NK-92 (cell line): ENCODE measurements around the gene MSH6.
"Not testable (repeated sequence)": the region's sequence is repeated elsewhere in the genome, so short reads cannot be mapped to it uniquely, and the experiment has no call there.

Experiments used
- DNase-seq: peaks from one replicate; lab custom pipeline; 2025; ENCODE audit not compliant: unreplicated experiment; lab: John Stamatoyannopoulos, UW

Gene MSH6

GRCh38 chr2:47838249-47838648 is 55.3 kb downstream of the MSH6 start:
- no peak for DNase-seq

GRCh38 chr2:47838686-47839085 is 55.7 kb downstream of the MSH6 start:
- no peak for DNase-seq

DNA sequence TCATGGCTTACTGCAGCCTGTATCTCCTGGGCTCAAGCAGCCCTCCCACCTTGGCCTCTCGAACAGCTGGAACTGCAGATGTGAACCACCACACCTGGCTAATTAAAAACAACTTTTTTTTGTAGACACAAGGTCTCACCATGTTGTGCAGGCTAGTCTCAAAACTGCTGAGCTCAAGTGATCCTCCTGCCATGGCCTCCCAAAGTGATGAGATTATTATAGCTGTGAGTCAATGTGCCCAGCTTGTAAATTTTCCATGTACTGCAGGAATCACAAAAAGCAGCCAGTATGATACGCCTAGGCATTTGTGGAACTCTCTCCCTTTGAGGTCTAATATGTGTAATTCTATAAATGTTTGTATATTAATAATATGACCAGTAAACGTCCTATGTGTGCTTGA is 59.9 kb downstream of the MSH6 start:
- no peak for DNase-seq

GRCh38 chr2:47843407-47843806 is 60.5 kb downstream of the MSH6 start:
- DNase-seq, result no peak

GRCh38 chr2:47844162-47844561 is 61.2 kb downstream of the MSH6 start:
- no peak for DNase-seq

DNA sequence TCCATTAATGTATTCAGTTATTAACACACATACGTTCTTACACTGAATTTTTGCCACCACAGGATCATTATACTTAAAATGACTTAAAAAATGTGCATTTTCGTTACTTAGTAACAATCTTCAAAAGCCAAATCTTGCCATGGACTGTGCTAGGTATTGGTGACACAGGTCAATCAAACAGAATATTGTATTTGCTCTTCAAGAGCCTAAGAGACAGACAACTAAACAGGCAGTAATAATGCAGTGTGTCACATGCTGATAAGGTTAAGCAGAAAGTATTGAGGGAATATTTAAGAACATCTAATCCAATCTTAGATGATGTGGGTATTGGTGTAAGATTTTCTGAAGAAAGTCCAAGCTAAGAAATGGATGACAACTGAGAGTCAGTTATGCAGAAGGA is 66.4 kb downstream of the MSH6 start:
- DNase-seq, result no peak

DNA sequence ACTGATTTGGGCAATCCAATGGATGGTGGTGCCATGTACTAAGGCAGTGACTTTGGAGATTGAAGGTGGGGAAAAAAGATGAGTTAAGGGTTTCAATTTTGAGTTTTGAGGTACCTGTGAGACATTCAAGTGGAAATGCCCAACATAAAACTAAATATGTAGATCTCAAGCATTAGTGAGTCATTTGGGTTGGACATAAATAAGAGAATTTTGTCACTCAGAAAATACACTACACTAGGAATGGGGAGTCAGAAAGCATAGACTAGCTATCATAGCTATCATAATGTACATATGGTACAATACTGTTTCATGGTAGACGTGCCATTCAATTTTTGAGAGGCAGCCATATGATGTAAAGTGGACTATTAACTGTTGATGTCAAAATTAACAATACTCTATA is 67.3 kb downstream of the MSH6 start:
- no peak for DNase-seq

DNA sequence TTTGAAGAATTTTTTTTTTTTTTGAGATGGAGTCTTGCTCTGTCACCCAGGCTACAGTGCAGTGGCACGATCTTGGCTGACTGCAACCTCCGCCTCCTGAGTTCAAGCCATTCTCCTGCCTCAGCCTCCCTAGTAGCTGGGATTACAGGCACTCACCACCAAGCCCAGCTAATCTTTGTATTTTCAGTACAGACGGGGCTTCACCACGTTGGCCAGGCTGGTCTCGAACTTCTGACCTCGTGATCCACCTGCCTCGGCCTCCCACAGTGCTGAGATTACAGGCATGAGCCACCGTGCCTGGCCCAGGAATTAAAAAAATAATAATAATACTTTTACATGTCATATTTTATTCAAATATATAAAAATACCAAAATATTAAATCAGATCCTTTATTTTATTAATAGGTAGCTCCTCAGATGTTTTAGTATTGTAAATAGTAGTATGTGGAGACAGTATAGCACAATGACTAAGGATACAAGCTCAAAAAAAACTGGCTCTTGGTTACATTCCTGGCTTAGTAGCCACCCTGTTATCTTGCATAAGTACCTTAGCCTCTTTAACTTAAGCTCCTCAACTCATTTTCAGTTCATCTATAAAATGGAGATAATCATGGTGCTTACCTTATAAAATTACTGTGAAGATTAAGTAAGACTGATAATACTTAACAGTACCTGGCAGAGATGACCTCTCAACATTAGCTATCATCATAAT is 70.3 kb downstream of the MSH6 start:
- DNase-seq, result not testable (repeated sequence)
